Peyer's patch (tissue), 4 donors: ENCODE results near the gene AKAP13. TPM values are rescaled to one million over a fixed set of nuclear protein-coding genes. Genes with fewer than 3 reads are reported as not detected.

Source experiments
- DNase-seq, 3 donors: peaks; one replicate each; pipeline ENCODE4 v3.0.0-alpha.2; 2017 to 2019
- H3K27ac ChIP-seq, 4 donors: fragments of 200-600 bp; sonication (generic); one replicate each; pipeline ENCODE4 v1.5.1; 2016 to 2019
- H3K27me3 ChIP-seq, 2 donors: fragments of 200-600 bp; sonication (generic); one replicate each; pipeline ENCODE4 v1.5.1; 2019
- H3K36me3 ChIP-seq, 3 donors: fragments of 200-600 bp; sonication (generic); one replicate each; pipeline ENCODE4 v1.5.1; 2016 to 2019
- H3K4me1 ChIP-seq, 4 donors: fragments of 200-600 bp; sonication (generic); one replicate each; pipeline ENCODE4 v1.5.1; 2016 to 2019
- H3K4me3 ChIP-seq, 4 donors: fragments of 200-600 bp; sonication (generic); 1 replicate in 3 of 4; 2 replicates in 1 of 4; pipeline ENCODE4 v1.5.1; 2016 to 2019; ENCODE audit warnings: mild to moderate bottlenecking in 1 of 4
- H3K9me3 ChIP-seq, 4 donors: fragments of 200-600 bp; sonication (generic); one replicate each; pipeline ENCODE4 v1.5.1; 2016 to 2019; ENCODE audit warnings: mild to moderate bottlenecking in 1 of 4
- POLR2A ChIP-seq, 2 donors: fragments of 450-650 bp; IDR thresholded peaks; one replicate each; pipeline ENCODE4 v1.5.1; 2017; ENCODE audit warnings: antibody characterized with exemption in 2 of 2, mild to moderate bottlenecking in 2 of 2, moderate library complexity in 2 of 2
- total RNA-seq, 4 donors: library from RNA; depleted of rRNA; stranded (reverse); fragments of >200 nt; gene quantifications; one replicate each; pipeline ENCODE4 v1.1.0, GENCODE V29; 2016
- TF ChIP-seq, protein P1 (sequence below), 6 experiments: fragments of 450-650 bp in 4 of 6; fragments of 200-600 bp in 2 of 6; sonication (generic) in 1 of 6; IDR thresholded peaks; one replicate each; pipeline ENCODE4 v1.5.1; 2017 to 2019; ENCODE audit warnings: antibody characterized with exemption in 6 of 6, mild to moderate bottlenecking in 3 of 6, moderate library complexity in 1 of 6

AKAP13 gene
- total RNA-seq, 4 donors from 2014 or later, result 166 to 742 (median 242) TPM

DNA sequence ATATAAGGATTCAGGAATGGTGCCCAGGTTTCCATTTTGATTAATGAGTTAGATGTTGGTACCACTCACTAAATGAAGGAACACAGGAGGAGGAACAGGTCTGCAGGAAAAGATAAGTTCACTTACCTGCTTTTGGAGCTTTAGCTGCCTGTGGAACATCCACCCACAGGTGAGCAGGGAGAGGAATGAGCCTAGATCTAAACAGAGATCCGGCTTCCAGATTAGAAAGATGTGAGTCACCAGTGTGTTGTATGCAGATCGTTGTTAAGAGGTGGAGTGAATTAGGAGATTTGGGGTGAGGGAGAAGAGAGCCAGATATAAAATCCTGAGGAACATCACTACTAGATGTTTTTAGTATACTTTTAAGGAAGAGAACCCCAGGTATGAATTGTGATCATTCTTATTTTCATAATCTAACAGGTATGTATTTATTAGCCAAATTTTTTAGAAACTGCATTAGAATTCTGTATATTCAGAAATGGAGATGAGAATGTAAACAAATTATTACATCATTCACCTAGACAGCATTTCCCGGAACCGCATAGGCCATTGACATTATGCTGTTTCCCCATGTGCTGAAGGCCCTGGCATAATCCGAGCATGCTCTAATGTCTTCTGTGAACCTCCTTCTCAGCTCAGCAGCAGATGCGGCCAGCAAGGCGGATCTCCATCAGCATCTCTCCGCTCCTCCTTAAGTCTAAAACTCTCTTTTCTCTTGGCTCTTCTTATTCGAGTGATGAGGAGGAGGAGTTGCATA is 296.1 kb downstream of the AKAP13 start:
- Histone ChIP-seq H3K9me3 (no peaks in the 10 kb centered on the region), H3K4me1 (peaks cover 0 to 22% (median 0%) of the 10 kb centered on the region in 4 donors), H3K27ac (no peak overlapping the region), H3K4me3 (no peak overlapping the region), H3K27me3 (no peaks in the 10 kb centered on the region), H3K36me3 (peaks cover 0 to 53% (median 0%) of the 10 kb centered on the region in 3 donors)
- TF ChIP-seq, protein P1, sequence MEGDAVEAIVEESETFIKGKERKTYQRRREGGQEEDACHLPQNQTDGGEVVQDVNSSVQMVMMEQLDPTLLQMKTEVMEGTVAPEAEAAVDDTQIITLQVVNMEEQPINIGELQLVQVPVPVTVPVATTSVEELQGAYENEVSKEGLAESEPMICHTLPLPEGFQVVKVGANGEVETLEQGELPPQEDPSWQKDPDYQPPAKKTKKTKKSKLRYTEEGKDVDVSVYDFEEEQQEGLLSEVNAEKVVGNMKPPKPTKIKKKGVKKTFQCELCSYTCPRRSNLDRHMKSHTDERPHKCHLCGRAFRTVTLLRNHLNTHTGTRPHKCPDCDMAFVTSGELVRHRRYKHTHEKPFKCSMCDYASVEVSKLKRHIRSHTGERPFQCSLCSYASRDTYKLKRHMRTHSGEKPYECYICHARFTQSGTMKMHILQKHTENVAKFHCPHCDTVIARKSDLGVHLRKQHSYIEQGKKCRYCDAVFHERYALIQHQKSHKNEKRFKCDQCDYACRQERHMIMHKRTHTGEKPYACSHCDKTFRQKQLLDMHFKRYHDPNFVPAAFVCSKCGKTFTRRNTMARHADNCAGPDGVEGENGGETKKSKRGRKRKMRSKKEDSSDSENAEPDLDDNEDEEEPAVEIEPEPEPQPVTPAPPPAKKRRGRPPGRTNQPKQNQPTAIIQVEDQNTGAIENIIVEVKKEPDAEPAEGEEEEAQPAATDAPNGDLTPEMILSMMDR (IDR thresholded peaks at IDR 0.05), result no peak
- TF ChIP-seq POLR2A (IDR thresholded peaks at IDR 0.05), result no peak
- no peak for DNase-seq

DNA sequence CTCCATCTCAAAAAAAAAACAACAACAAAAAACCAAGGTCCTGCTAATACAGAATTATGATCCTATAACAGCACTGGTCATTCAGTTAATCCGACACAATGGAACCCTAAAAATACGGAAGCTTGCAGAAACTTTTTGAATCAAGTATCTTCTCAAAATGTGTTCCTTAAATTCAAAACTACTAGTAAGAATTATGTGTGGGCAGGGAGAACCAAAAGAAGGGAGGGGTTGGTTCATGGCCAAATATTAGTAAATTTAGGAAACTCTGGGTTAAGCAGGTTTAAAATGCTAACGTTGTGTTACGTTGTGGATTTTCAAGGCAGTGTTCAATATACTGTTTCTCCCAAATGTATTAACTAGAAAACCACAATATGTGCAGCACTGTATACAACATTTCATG is 298.8 kb downstream of the AKAP13 start:
- H3K27ac ChIP-seq, result no peak overlapping the region
- H3K9me3 ChIP-seq, result no peaks in the 10 kb centered on the region
- no peaks in the 10 kb centered on the region for H3K27me3 ChIP-seq
- H3K4me1 ChIP-seq, result peaks cover 0 to 5% (median 0%) of the 10 kb centered on the region in 4 donors
- H3K36me3 ChIP-seq, result peaks cover 0 to 61% (median 0%) of the 10 kb centered on the region in 3 donors
- DNase-seq, result no peak
- TF ChIP-seq, protein P1 (IDR thresholded peaks at IDR 0.05), result no peak
- no peak for TF ChIP-seq POLR2A (IDR thresholded peaks at IDR 0.05)
- H3K4me3 ChIP-seq, result no peak overlapping the region

DNA sequence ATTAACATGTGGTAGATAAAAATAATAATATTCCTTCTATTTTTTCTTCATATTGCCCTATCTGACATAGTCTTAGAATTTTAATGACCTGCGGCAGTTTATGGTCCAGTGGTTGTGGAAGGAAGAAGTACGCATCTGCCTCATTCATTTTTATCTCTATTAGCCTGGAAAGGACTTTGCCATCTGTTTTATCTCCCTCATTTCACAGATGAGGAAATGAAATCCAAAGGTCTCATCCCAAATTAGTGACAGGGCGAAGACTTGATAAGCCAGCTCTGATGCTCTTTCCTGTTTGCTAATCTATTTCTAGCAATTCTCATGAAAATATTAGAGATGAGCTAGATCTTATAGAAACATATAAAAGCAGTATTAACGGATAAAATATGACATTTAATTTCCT is 301.0 kb downstream of the AKAP13 start:
- Histone ChIP-seq H3K27ac (no peak overlapping the region), H3K27me3 (no peaks in the 10 kb centered on the region), H3K4me1 (peaks cover 0 to 5% (median 0%) of the 10 kb centered on the region in 4 donors), H3K9me3 (no peaks in the 10 kb centered on the region), H3K36me3 (peaks cover 0 to 69% (median 0%) of the 10 kb centered on the region in 3 donors), H3K4me3 (no peak overlapping the region)
- TF ChIP-seq, protein P1 (IDR thresholded peaks at IDR 0.05), result no peak
- DNase-seq, result no peak

DNA sequence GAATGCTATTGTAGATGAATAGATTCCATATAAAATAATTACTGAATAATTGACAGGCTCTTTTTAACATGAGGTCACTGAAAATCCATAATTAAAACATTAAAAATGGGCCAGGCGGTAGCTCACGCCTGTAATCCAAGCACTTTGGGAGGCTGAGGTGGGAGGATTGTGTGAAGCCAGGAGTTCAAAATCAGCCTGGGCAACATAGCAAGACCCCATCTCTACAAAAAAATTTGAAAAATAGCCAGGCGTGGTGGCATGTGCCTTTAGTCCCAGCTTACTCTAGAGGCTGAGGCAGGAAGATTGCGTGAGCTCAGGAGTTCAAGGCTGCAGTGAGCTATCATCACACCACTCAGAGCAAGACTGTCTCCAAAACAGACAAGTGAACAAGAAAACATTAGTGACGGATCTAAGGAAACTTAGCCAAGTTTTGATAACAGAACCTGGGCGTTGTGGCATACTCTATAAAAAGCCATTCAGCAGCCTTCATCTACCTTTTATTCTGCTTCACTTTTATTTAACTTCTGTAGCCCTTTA is 303.8 kb downstream of the AKAP13 start:
- H3K27ac ChIP-seq, result no peak overlapping the region
- peaks cover 0 to 10% (median 2%) of the 10 kb centered on the region in 4 donors for H3K4me1 ChIP-seq
- DNase-seq, result no peak
- TF ChIP-seq, protein P1 (IDR thresholded peaks at IDR 0.05), result no peak
- no peak for TF ChIP-seq POLR2A (IDR thresholded peaks at IDR 0.05)
- no peaks in the 10 kb centered on the region for H3K9me3 ChIP-seq
- no peaks in the 10 kb centered on the region for H3K27me3 ChIP-seq
- H3K36me3 ChIP-seq, result peaks cover 0 to 59% (median 0%) of the 10 kb centered on the region in 3 donors
- H3K4me3 ChIP-seq, result no peak overlapping the region

DNA sequence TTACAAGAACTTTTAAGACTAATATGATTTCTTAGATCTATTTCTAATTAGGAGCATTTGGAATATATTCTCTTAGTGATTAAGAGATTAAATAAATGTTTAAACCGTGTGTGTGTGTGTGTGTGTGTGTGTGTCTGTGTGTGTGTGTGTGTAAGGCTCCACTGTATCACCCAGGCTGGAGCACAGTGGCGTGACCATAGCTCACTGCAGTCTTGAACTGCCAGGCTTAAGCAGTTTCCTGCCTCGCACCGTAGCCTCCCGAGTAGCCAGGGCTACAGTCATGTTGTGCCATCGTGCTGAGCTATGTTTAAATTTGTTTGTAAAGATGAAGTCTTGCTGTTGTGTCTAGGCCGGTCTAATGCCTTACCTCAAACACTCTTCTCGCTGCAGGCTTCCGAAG is 305.0 kb downstream of the AKAP13 start:
- no peak for DNase-seq
- Histone ChIP-seq H3K27me3 (no peaks in the 10 kb centered on the region), H3K36me3 (peaks cover 0 to 59% (median 0%) of the 10 kb centered on the region in 3 donors), H3K4me3 (no peak overlapping the region), H3K4me1 (peaks cover 0 to 14% (median 2%) of the 10 kb centered on the region in 4 donors), H3K27ac (no peak overlapping the region), H3K9me3 (no peaks in the 10 kb centered on the region)
- TF ChIP-seq, protein P1 (IDR thresholded peaks at IDR 0.05), result no peak
- no peak for TF ChIP-seq POLR2A (IDR thresholded peaks at IDR 0.05)
